GM12874 (cell line): ENCODE data around the gene FUCA1.

Source experiments
- CTCF ChIP-seq: IDR thresholded peaks from 2 replicates; pipeline ENCODE4 v1.5.1; 2011; ENCODE audit warnings: low read depth, mild to moderate bottlenecking, control low read depth, low read length, moderate library complexity; ENCODE audit not compliant: insufficient read depth

Gene FUCA1

GRCh38 chr1:23809751-23810171 lies 58.3 kb downstream of the FUCA1 start:
- TF ChIP-seq CTCF, result peak; percentile 94

DNA sequence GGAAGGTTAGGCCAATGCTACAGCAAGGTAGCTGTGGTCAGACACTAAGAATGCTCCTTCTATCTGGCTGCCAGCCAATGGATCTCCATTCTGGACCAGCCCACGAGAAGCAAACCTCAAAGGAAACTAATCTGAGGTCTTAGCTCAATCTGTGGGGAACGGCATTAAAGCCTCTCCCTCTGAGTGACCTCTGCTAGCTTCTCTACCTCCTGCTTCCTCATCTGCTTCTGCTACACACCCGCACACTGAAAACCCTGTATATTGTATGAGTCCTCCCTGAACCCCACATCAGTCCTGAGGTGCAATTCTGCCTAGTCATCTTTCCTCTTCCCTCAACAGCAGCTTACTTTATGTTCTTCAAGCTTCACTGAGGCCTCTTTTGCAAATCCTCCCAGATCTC lies 60.6 kb downstream of the FUCA1 start:
- no peak for TF ChIP-seq CTCF

- no peak for TF ChIP-seq CTCF
Observed at GRCh38 chr1:23806280-23806679, 61.8 kb downstream of the FUCA1 start.

- TF ChIP-seq CTCF, result no peak
Observed at GRCh38 chr1:23805025-23805424, 63.1 kb downstream of the FUCA1 start.

- peak; percentile 2; the same call in 1 of the 2 replicates for TF ChIP-seq CTCF
Observed at GRCh38 chr1:23804183-23804835, 63.8 kb downstream of the FUCA1 start.

DNA sequence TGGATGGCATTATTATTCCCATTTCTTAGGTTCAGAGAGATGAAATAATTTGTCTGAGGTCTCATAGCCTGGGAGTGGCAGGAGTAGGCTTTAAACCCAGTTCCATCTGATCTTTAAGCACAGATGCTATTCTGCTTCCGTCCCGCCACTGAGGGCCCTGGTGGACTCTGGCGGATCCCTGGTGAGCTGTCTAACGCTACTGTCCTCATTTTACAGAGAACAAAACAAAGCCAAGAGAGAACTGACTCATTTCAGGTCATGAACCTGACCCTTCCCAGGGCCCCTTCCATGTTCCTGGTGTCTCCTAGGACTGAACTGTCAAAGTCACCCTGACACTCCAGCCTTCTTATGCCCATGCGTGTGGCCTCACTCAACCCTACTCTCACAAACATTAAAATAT lies 64.4 kb downstream of the FUCA1 start:
- TF ChIP-seq CTCF, result no peak

DNA sequence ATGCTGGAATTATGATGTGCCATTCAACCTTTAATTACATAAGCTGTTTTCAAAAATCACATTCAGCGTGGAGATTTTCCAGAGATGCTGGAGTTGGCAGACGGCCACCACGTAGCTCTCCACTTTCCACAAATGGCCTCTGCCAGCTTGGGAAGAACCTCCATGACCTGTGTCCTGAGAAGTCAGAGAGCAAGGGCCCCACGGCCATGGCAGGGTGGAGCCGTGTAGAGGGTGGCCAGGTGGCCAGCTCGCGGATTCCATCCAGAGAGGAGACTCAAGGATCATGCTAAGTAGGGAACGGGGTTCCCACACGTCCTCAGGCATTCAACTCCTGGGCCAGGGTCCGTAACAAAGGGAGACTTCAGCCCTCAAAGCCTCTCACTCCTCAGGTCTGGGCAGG lies 66.2 kb downstream of the FUCA1 start:
- TF ChIP-seq CTCF, result no peak
